HepG2 (cell line): ENCODE results near the gene ETF1. TPM values are rescaled to one million over a fixed set of nuclear protein-coding genes. Genes with fewer than 3 reads are reported as not detected.

Experiments used
- HES4 ChIP-seq: sonication (generic); formaldehyde crosslinking; IDR thresholded peaks from 2 replicates; pipeline ENCODE4 v1.9.0; 2021; ENCODE audit warnings: mild to moderate bottlenecking, missing genetic modification reagents, borderline replicate concordance
- HIC2 ChIP-seq: sonication (generic); formaldehyde crosslinking; IDR thresholded peaks from 2 replicates; pipeline ENCODE4 v1.9.0; 2022; ENCODE audit warnings: low read depth, missing genetic modification reagents
- HMGXB4 ChIP-seq, 2 experiments: sonication (generic) in 1 of 2; formaldehyde crosslinking in 1 of 2; IDR thresholded peaks; 2 replicates each; pipeline versions ENCODE4 v1.4.0 to v1.6.1; 2018 to 2020; ENCODE audit warnings: missing genetic modification reagents in 2 of 2, borderline replicate concordance in 1 of 2, low read depth in 1 of 2, mild to moderate bottlenecking in 1 of 2, missing biosample characterization in 1 of 2
- IRF1 ChIP-seq: sonication (generic); formaldehyde crosslinking; IDR thresholded peaks from 2 replicates; pipeline ENCODE4 v1.4.0; 2020; ENCODE audit warnings: low read depth, mild to moderate bottlenecking, missing genetic modification reagents
- MBNL3 ChIP-seq: fragments of 250-450 bp; sonication (Bioruptor Pico); conservative IDR thresholded peaks from 2 replicates; pipeline ENCODE4 v1.8.0; 2022; ENCODE audit warnings: mild to moderate bottlenecking, inconsistent platforms
- MYNN ChIP-seq: sonication (generic); formaldehyde crosslinking; IDR thresholded peaks from 2 replicates; pipeline ENCODE4 v1.4.0; 2020; ENCODE audit warnings: mild to moderate bottlenecking, low read depth, missing genetic modification reagents
- NCOR1 ChIP-seq: fragments of 200-600 bp; sonication (generic); IDR thresholded peaks from 2 replicates; pipeline ENCODE4 v1.7.0; 2017; ENCODE audit warnings: antibody characterized with exemption, low read length, borderline replicate concordance
- PCBP2 ChIP-seq: fragments of 200-400 bp; formaldehyde crosslinking; optimal IDR thresholded peaks from 2 replicates; pipeline ENCODE3; 2018; ENCODE audit warnings: low read length, low read depth; ENCODE audit not compliant: poor library complexity, severe bottlenecking
- PRPF4 ChIP-seq: fragments of 200-400 bp; formaldehyde crosslinking; IDR thresholded peaks from 2 replicates; pipeline ENCODE4 v1.6.1; 2016; ENCODE audit warnings: low read length, low read depth; ENCODE audit not compliant: poor library complexity, severe bottlenecking
- SMAD3 ChIP-seq: sonication (generic); formaldehyde crosslinking; IDR thresholded peaks from 2 replicates; pipeline ENCODE4 v1.4.0; 2020; ENCODE audit warnings: missing genetic modification reagents
- TMF1 ChIP-seq: sonication (generic); formaldehyde crosslinking; IDR thresholded peaks from 2 replicates; pipeline ENCODE4 v1.8.1; 2022; ENCODE audit warnings: low read depth, missing genetic modification reagents
- XBP1 ChIP-seq: sonication (generic); formaldehyde crosslinking; IDR thresholded peaks from 2 replicates; pipeline ENCODE4 v1.5.0; 2020; ENCODE audit warnings: missing genetic modification reagents
- YEATS4 ChIP-seq: sonication (generic); formaldehyde crosslinking; IDR thresholded peaks from 2 replicates; pipeline ENCODE4 v1.4.0; 2020; ENCODE audit warnings: missing genetic modification reagents, borderline replicate concordance
- ZNF160 ChIP-seq: sonication (generic); formaldehyde crosslinking; IDR thresholded peaks from 2 replicates; pipeline ENCODE4 v1.8.0; 2022; ENCODE audit warnings: mild to moderate bottlenecking, inconsistent platforms, missing genetic modification reagents
- ZNF274 ChIP-seq: sonication (generic); formaldehyde crosslinking; IDR thresholded peaks from 2 replicates; pipeline ENCODE4 v1.5.1; 2020; ENCODE audit warnings: mild to moderate bottlenecking, missing genetic modification reagents
- ZNF3 ChIP-seq: IDR thresholded peaks from 2 replicates; pipeline ENCODE4 v1.7.0; 2017; ENCODE audit warnings: inconsistent platforms
- ZNF317 ChIP-seq: sonication (generic); formaldehyde crosslinking; IDR thresholded peaks from 2 replicates; pipeline ENCODE4 v1.5.0; 2020; ENCODE audit warnings: mild to moderate bottlenecking, missing genetic modification reagents
- ZNF350 ChIP-seq: sonication (generic); formaldehyde crosslinking; IDR thresholded peaks from 2 replicates; pipeline ENCODE4 v1.4.0; 2020; ENCODE audit warnings: mild to moderate bottlenecking, low read depth, missing genetic modification reagents, borderline replicate concordance
- ZNF543 ChIP-seq: sonication (generic); formaldehyde crosslinking; IDR thresholded peaks from 2 replicates; pipeline ENCODE4 v1.4.0; 2020; ENCODE audit warnings: mild to moderate bottlenecking, missing genetic modification reagents
- ZNF788 ChIP-seq: sonication (generic); formaldehyde crosslinking; IDR thresholded peaks from 2 replicates; pipeline ENCODE4 v1.5.0; 2020; ENCODE audit warnings: mild to moderate bottlenecking, missing genetic modification reagents, borderline replicate concordance
- polyA plus RNA-seq, 8 experiments: library from polyadenylated mRNA; depleted of rRNA in 3 of 8; stranded (reverse) in 7 of 8; unstranded in 1 of 8; fragments of >200 nt; fragmentation: Illumina TruSeq in 4 of 8; extraction: Trizol in 4 of 8; gene quantifications; 2 replicates each; pipeline versions ENCODE4 v1.2.1 to v1.2.3, GENCODE V29; 2011 to 2016; ENCODE audit warnings: low read depth in 4 of 8, missing spikeins in 1 of 8, mixed read lengths in 1 of 8; ENCODE audit not compliant: insufficient read depth in 1 of 8
- total RNA-seq, 5 experiments: library from RNA; depleted of rRNA; stranded (reverse); fragments of >200 nt; fragmentation: Illumina TruSeq; extraction: Trizol; gene quantifications; 2 replicates each; pipeline ENCODE4 v1.2.3, GENCODE V29; 2016; ENCODE audit warnings: low read depth in 1 of 5
- TF ChIP-seq, protein P1 (sequence below): sonication (generic); formaldehyde crosslinking; conservative IDR thresholded peaks from 2 replicates; pipeline ENCODE4 v1.8.0; 2022; ENCODE audit warnings: low read depth, missing genetic modification reagents

ETF1 gene
- total and polyA plus RNA-seq, 2 of the 13 experiments (the other 11 are each of a cell fraction or from before 2014, with no cell fraction given) = 52.1 to 184 TPM

- TF ChIP-seq HES4 (CRISPR knock-in tag) (peak; percentile 87; the same call in 1 of the 2 replicates), XBP1 (CRISPR knock-in tag) (peak; percentile 73; the same call in 1 of the 2 replicates), ZNF543 (CRISPR knock-in tag) (no peak), MBNL3 (CRISPR knock-in tag) (no peak), ZNF3 (CRISPR knock-in tag) (0 out of 2 replicates have a peak, but pooled peaks have one; percentile 17), HIC2 (no peak), SMAD3 (peak; percentile 88), HMGXB4 (CRISPR knock-in tag; IDR thresholded peaks at IDR 0.05; ENCODE audit: borderline replicate concordance in 1 of 2, low read depth in 1 of 2) (peak; percentile 45 to 78), NCOR1 (peak; percentile 32; the same call in 1 of the 2 replicates), ZNF317 (CRISPR knock-in tag) (peak; percentile 82), PRPF4 (no peak), ZNF350 (CRISPR knock-in tag) (peak; percentile 89), ZNF274 (0 out of 2 replicates have a peak, but pooled peaks have one; percentile 13), YEATS4 (CRISPR knock-in tag) (peak; percentile 99), MYNN (CRISPR knock-in tag) (peak; percentile 4; the same call in 1 of the 2 replicates), ZNF160 (peak; percentile 15; the same call in 1 of the 2 replicates), PCBP2 (no peak), IRF1 (no peak; the same call in 1 of the 2 replicates), ZNF788 (CRISPR knock-in tag) (peak; percentile 83), TMF1 (CRISPR knock-in tag) (no peak)
- TF ChIP-seq, protein P1, sequence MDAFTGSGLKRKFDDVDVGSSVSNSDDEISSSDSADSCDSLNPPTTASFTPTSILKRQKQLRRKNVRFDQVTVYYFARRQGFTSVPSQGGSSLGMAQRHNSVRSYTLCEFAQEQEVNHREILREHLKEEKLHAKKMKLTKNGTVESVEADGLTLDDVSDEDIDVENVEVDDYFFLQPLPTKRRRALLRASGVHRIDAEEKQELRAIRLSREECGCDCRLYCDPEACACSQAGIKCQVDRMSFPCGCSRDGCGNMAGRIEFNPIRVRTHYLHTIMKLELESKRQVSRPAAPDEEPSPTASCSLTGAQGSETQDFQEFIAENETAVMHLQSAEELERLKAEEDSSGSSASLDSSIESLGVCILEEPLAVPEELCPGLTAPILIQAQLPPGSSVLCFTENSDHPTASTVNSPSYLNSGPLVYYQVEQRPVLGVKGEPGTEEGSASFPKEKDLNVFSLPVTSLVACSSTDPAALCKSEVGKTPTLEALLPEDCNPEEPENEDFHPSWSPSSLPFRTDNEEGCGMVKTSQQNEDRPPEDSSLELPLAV (CRISPR knock-in tag) = no peak
Observed at GRCh38 chr5:138575194-138576015, 32.4 kb upstream of the ETF1 start, which contains the start of gene HSPA9 (continued).
